Renal pelvis (tissue), 4 donors: ENCODE results near the gene KIAA0825. TPM values are rescaled to one million over a fixed set of nuclear protein-coding genes. Genes with fewer than 3 reads are reported as not detected.

Source experiments
- DNase-seq: peaks from one replicate; pipeline ENCODE4 v3.0.0-alpha.2; 2013
- polyA plus RNA-seq, 3 donors: library from polyadenylated mRNA; unstranded; fragments of 120-200 nt; gene quantifications; one replicate each; pipeline ENCODE4 v1.2.1, GENCODE V29; 2013; ENCODE audit not compliant: insufficient read length in 3 of 3

The KIAA0825 gene
- polyA plus RNA-seq, 3 donors = 3.6 to 4.6 (median 3.7) TPM

GRCh38 chr5:94316916-94317838 is 301.2 kb downstream of the KIAA0825 start:
- DNase-seq = no peak

GRCh38 chr5:94314460-94315131 is 303.8 kb downstream of the KIAA0825 start:
- DNase-seq = no peak

- no peak for DNase-seq
Observed at GRCh38 chr5:94313696-94314095, 304.7 kb downstream of the KIAA0825 start.

- no peak for DNase-seq
Observed at GRCh38 chr5:94313188-94313587, 305.2 kb downstream of the KIAA0825 start.

GRCh38 chr5:94312298-94312697 is 306.1 kb downstream of the KIAA0825 start:
- no peak for DNase-seq

GRCh38 chr5:94310833-94311232 is 307.6 kb downstream of the KIAA0825 start:
- no peak for DNase-seq

- no peak for DNase-seq
Observed at GRCh38 chr5:94309141-94309540, 309.3 kb downstream of the KIAA0825 start.

- DNase-seq = no peak
Observed at GRCh38 chr5:94308442-94308841, 310.0 kb downstream of the KIAA0825 start.

GRCh38 chr5:94304146-94304545 is 314.3 kb downstream of the KIAA0825 start:
- DNase-seq = no peak

GRCh38 chr5:94288937-94289336 is 329.5 kb downstream of the KIAA0825 start:
- no peak for DNase-seq

- no peak for DNase-seq
Observed at GRCh38 chr5:94285984-94286383, 332.4 kb downstream of the KIAA0825 start.

- no peak for DNase-seq
Observed at GRCh38 chr5:94283093-94283492, 335.3 kb downstream of the KIAA0825 start.

GRCh38 chr5:94281236-94281801 is 337.1 kb downstream of the KIAA0825 start:
- DNase-seq = no peak

- DNase-seq = no peak
Observed at GRCh38 chr5:94276751-94277150, 341.7 kb downstream of the KIAA0825 start.

GRCh38 chr5:94276048-94276447 is 342.4 kb downstream of the KIAA0825 start:
- no peak for DNase-seq

- DNase-seq = no peak
Observed at GRCh38 chr5:94274707-94275106, 343.7 kb downstream of the KIAA0825 start.

- DNase-seq = no peak
Observed at GRCh38 chr5:94268226-94268625, 350.2 kb downstream of the KIAA0825 start.

- no peak for DNase-seq
Observed at GRCh38 chr5:94267350-94267899, 351.0 kb downstream of the KIAA0825 start.

GRCh38 chr5:94266170-94266569 is 352.2 kb downstream of the KIAA0825 start:
- DNase-seq = no peak

GRCh38 chr5:94263068-94263467 is 355.3 kb downstream of the KIAA0825 start:
- DNase-seq = no peak

- no peak for DNase-seq
Observed at GRCh38 chr5:94260096-94260495, 358.3 kb downstream of the KIAA0825 start.

- no peak for DNase-seq
Observed at GRCh38 chr5:94254214-94254613, 364.2 kb downstream of the KIAA0825 start.

GRCh38 chr5:94250985-94251384 is 367.4 kb downstream of the KIAA0825 start:
- DNase-seq = no peak
